ENCODE results near the gene RHOU. TPM values are rescaled to one million over a fixed set of nuclear protein-coding genes. Genes with fewer than 3 reads are reported as not detected.

Gene RHOU
- total and polyA plus RNA-seq, 2 donors, result 8.8 to 23.9 TPM

DNA sequence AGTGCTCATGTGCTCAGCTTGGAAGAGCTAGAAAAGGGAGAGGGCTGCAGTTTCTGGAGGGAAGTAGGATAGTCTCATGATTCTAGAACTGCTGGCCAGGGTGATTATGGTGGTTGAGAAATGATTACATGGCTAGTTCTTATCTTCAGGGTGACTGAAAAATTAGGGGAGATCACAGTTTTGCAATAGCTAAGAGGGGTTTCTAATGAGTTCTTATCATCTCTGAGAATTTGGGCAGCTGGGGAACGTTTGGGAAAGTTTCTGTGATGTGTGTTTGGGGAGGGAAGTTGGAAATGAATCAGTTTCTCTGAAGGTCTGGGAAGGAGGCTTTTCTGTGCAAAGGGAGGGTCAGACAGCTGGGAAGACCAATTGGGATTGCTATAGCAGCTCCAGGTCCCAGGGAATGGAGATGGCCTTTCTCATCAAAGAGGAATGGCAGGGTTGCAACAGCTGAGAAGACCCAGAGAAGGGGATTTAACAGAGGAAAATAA, 7.6 kb upstream of the RHOU start:
- no peaks in the 10 kb centered on the region for H3K27me3 ChIP-seq (ENCODE audit: control insufficient read depth in 2 of 2, insufficient read depth in 1 of 2, low read length in 1 of 2)
- no peak for DNase-seq (ENCODE audit: low read depth in 6 of 9, low spot score in 9 of 9)
- WGBS, result 77% methylated on average over 1 of the region's 1 CpG
- no peaks in the 10 kb centered on the region for H3K9me3 ChIP-seq (ENCODE audit: control insufficient read depth in 2 of 2, insufficient read depth in 1 of 2, low read length in 1 of 2)
- H3K4me1 ChIP-seq (ENCODE audit: control insufficient read depth in 2 of 2, insufficient read depth in 2 of 2, low read length in 2 of 2), result no peaks in the 10 kb centered on the region
- no peak overlapping the region for H3K27ac ChIP-seq (ENCODE audit: low read depth in 1 of 2, low read length in 1 of 2)
- H3K36me3 ChIP-seq (ENCODE audit: control insufficient read depth in 2 of 2, insufficient read depth in 2 of 2, low read length in 1 of 2), result no peaks in the 10 kb centered on the region
- H3K4me3 ChIP-seq (ENCODE audit: low read length in 2 of 2), result no peak overlapping the region

DNA sequence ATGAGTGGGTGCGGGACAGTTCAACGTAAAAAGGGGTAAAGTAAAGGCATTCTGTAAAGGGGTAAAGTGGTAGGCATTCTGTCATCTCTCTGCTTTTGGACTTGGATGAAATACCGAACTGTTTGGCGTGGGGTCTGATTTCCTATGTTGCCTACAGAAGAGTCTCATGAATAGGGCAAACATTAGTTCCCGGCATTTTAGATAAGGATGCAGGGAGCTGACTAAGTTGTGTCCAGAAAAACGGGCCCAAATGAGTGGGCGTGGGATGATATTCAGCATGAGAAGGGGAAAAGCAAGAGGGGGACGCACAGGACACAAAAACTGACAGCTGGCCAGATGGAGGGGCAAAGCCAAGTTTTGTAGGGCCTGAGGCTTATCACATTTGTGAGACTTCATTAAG, 2.9 kb upstream of the RHOU start:
- no peak overlapping the region for H3K27ac ChIP-seq (ENCODE audit: low read depth in 1 of 2, low read length in 1 of 2)
- H3K4me1 ChIP-seq (ENCODE audit: control insufficient read depth in 2 of 2, insufficient read depth in 2 of 2, low read length in 2 of 2), result peaks cover 10 to 15% of the 10 kb centered on the region in 2 donors
- DNase-seq (ENCODE audit: low read depth in 6 of 9, low spot score in 9 of 9), result no peak
- 97% methylated on average over 8 of the region's 8 CpGs for WGBS
- H3K36me3 ChIP-seq (ENCODE audit: control insufficient read depth in 2 of 2, insufficient read depth in 2 of 2, low read length in 1 of 2), result no peaks in the 10 kb centered on the region
- H3K27me3 ChIP-seq (ENCODE audit: control insufficient read depth in 2 of 2, insufficient read depth in 1 of 2, low read length in 1 of 2), result peaks cover 7 to 10% of the 10 kb centered on the region in 2 donors
- H3K9me3 ChIP-seq (ENCODE audit: control insufficient read depth in 2 of 2, insufficient read depth in 1 of 2, low read length in 1 of 2), result no peaks in the 10 kb centered on the region
- no peak overlapping the region for H3K4me3 ChIP-seq (ENCODE audit: low read length in 2 of 2)

DNA sequence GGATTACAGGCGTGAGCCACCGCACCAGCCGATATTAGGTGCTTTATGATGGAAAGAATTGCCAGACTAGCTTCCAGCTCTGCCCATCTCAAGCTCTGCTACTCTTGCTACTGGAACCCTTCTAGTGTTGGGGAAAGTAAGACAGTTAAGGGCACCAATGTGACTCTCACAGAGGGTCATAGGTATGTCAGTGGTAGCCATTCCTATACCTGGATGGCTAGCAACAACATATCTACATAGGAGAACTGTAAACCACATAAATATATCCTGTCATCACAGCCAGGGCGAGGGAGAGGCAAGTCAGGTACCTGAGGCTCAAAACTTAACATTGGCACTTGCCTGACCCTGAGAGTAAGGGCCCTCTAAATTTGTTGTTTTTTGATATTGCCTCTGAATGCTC, 1.7 kb upstream of the RHOU start:
- no peaks in the 10 kb centered on the region for H3K9me3 ChIP-seq (ENCODE audit: control insufficient read depth in 2 of 2, insufficient read depth in 1 of 2, low read length in 1 of 2)
- DNase-seq (ENCODE audit: low read depth in 6 of 9, low spot score in 9 of 9), result no peak

DNA sequence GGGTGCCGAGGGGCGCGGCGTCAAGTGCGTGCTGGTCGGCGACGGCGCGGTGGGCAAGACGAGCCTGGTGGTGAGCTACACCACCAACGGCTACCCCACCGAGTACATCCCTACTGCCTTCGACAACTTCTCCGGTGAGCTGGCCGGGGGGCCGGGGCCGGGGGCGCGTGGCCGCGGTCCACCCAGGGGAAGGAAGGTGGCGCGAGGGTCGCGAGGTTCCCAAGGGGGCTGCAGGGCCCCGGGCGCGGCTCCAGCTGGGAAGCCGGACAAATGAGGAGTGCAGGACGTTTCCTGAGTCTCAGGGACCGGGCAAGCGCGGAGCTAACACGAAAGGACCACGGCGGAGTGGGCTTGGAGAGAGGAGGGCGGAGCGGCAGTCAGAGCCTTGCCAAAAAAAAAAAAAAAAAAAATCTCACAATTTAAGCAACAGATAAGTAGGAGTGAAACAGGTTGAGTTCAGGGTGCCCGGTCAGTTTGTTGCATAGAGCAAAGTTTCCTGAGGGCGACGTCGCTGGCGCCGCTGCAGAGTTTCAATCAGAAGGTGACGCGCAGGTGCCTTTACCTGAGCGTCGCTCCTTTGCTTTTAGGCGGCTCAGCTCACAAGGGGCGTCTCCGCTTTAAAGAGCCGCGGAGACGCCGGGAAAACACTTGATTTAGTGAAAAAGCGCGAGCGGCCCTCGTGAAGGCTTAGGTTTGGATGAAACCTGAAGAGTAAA, 750 bp downstream of the RHOU start:
- Histone ChIP-seq H3K9me3 (ENCODE audit: control insufficient read depth in 2 of 2, insufficient read depth in 1 of 2, low read length in 1 of 2) (no peaks in the 10 kb centered on the region), H3K4me1 (ENCODE audit: control insufficient read depth in 2 of 2, insufficient read depth in 2 of 2, low read length in 2 of 2) (peaks cover 10 to 33% of the 10 kb centered on the region in 2 donors), H3K4me3 (ENCODE audit: low read length in 2 of 2) (peak overlapping the region; percentile 59 to 70), H3K27me3 (ENCODE audit: control insufficient read depth in 2 of 2, insufficient read depth in 1 of 2, low read length in 1 of 2) (peaks cover 7 to 10% of the 10 kb centered on the region in 2 donors), H3K36me3 (ENCODE audit: control insufficient read depth in 2 of 2, insufficient read depth in 2 of 2, low read length in 1 of 2) (peaks cover 0 to 12% of the 10 kb centered on the region in 2 donors), H3K27ac (ENCODE audit: low read depth in 1 of 2, low read length in 1 of 2) (peak overlapping the region; percentile 48 to 70)
- WGBS, result 5% methylated on average over 60 of the region's 60 CpGs
- peak in 5 of 9 donors; percentile 7 to 54 (median 35) for DNase-seq (ENCODE audit: low read depth in 6 of 9, low spot score in 9 of 9)

More for the DNA sequence above, 1.7 kb upstream of the RHOU start:
- Histone ChIP-seq H3K4me3 (ENCODE audit: low read length in 2 of 2) (no peak overlapping the region), H3K27me3 (ENCODE audit: control insufficient read depth in 2 of 2, insufficient read depth in 1 of 2, low read length in 1 of 2) (peaks cover 7 to 10% of the 10 kb centered on the region in 2 donors), H3K36me3 (ENCODE audit: control insufficient read depth in 2 of 2, insufficient read depth in 2 of 2, low read length in 1 of 2) (peaks cover 0 to 3% of the 10 kb centered on the region in 2 donors), H3K4me1 (ENCODE audit: control insufficient read depth in 2 of 2, insufficient read depth in 2 of 2, low read length in 2 of 2) (peaks cover 10 to 24% of the 10 kb centered on the region in 2 donors), H3K27ac (ENCODE audit: low read depth in 1 of 2, low read length in 1 of 2) (no peak overlapping the region)
- 98% methylated on average over 4 of the region's 4 CpGs for WGBS

DNA sequence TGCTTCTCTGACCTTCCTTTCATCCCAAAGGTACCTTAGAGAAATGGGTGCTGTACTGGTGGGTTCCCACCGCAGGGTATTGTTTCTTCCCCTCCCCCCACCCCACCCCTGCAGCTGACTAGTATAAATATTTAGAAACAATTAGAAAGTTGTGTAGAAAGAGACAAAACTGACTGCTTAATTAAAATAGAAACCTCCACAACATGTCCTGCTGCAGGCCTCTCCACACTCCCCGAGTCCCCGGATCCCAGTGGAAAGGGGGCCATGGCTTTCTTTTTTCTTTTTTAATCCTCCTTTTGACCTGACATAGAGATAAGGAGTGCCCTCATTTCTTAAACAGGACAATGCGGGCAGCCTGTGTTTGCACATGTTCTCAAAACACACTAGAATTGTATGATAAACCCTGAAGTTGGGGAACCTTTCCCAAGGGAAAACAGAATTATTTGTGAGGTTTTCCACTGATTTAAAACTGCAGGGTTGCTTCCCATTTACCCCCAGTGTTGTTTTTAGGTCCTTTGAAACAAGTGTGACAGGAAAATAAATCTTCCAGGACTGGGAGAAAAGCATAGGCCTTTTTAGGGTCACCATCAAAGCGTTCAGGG, 1.7 kb downstream of the RHOU start:
- H3K4me1 ChIP-seq (ENCODE audit: control insufficient read depth in 2 of 2, insufficient read depth in 2 of 2, low read length in 2 of 2), result peaks cover 10 to 33% of the 10 kb centered on the region in 2 donors
- 89% methylated on average over 5 of the region's 5 CpGs for WGBS
- DNase-seq (ENCODE audit: low read depth in 6 of 9, low spot score in 9 of 9), result peak in 1 of 9 donors; percentile 15

DNA sequence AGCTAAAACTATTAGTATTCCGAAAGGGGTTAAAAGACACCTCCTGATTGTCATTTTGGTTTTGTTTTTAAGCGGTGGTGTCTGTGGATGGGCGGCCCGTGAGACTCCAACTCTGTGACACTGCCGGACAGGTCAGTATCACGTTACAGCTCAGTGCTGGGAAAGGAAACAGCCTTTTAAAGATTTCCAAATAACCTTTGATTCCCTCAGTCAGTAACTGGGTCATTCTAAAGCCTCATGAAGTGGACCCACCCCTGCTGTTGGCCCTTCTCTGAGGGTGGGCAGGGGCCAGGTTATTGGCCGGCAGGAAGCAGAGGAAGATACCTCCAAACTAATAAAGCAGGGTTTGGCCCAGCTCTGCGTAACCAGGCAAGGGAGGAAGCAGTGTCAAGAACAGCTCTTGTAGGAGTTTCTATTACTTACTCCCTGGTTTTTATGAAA, 2.3 kb downstream of the RHOU start:
- peaks cover 7 to 10% of the 10 kb centered on the region in 2 donors for H3K27me3 ChIP-seq (ENCODE audit: control insufficient read depth in 2 of 2, insufficient read depth in 1 of 2, low read length in 1 of 2)
- H3K9me3 ChIP-seq (ENCODE audit: control insufficient read depth in 2 of 2, insufficient read depth in 1 of 2, low read length in 1 of 2), result no peaks in the 10 kb centered on the region
- WGBS, result 93% methylated on average over 8 of the region's 8 CpGs
- peaks cover 10 to 33% of the 10 kb centered on the region in 2 donors for H3K4me1 ChIP-seq (ENCODE audit: control insufficient read depth in 2 of 2, insufficient read depth in 2 of 2, low read length in 2 of 2)
- peaks cover 0 to 19% of the 10 kb centered on the region in 2 donors for H3K36me3 ChIP-seq (ENCODE audit: control insufficient read depth in 2 of 2, insufficient read depth in 2 of 2, low read length in 1 of 2)
- peak overlapping the region in 1 of 2 donors; percentile 36 for H3K27ac ChIP-seq (ENCODE audit: low read depth in 1 of 2, low read length in 1 of 2)
- no peak for DNase-seq (ENCODE audit: low read depth in 6 of 9, low spot score in 9 of 9)
- H3K4me3 ChIP-seq (ENCODE audit: low read length in 2 of 2), result peak overlapping the region; percentile 22 to 59

More for the DNA sequence above, 1.7 kb downstream of the RHOU start:
- Histone ChIP-seq H3K4me3 (ENCODE audit: low read length in 2 of 2) (peak overlapping the region; percentile 59 to 70), H3K27ac (ENCODE audit: low read depth in 1 of 2, low read length in 1 of 2) (peak overlapping the region in 1 of 2 donors; percentile 9), H3K36me3 (ENCODE audit: control insufficient read depth in 2 of 2, insufficient read depth in 2 of 2, low read length in 1 of 2) (peaks cover 0 to 13% of the 10 kb centered on the region in 2 donors), H3K9me3 (ENCODE audit: control insufficient read depth in 2 of 2, insufficient read depth in 1 of 2, low read length in 1 of 2) (no peaks in the 10 kb centered on the region), H3K27me3 (ENCODE audit: control insufficient read depth in 2 of 2, insufficient read depth in 1 of 2, low read length in 1 of 2) (peaks cover 7 to 10% of the 10 kb centered on the region in 2 donors)

DNA sequence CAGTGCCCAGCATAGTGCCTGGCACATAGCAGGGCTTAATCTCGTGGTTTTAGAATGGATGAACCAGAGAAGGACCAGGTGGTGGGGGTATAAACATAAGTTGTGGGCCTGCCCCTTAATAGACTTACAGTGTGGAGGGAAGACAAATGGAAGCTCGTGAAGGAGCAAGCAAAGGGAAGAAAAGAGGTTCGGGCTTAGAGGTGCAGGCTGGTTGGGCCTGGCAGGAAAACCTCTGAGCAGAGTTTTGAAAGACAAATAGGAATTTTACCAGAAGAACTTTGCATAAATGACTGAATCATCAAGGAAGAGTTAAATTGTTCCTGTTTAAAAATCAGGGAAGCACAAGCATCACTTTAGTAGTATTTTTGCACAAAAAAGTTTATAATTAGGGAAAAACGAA, 4.5 kb downstream of the RHOU start:
- 97% methylated on average over 4 of the region's 4 CpGs for WGBS
- DNase-seq (ENCODE audit: low read depth in 6 of 9, low spot score in 9 of 9), result no peak

DNA sequence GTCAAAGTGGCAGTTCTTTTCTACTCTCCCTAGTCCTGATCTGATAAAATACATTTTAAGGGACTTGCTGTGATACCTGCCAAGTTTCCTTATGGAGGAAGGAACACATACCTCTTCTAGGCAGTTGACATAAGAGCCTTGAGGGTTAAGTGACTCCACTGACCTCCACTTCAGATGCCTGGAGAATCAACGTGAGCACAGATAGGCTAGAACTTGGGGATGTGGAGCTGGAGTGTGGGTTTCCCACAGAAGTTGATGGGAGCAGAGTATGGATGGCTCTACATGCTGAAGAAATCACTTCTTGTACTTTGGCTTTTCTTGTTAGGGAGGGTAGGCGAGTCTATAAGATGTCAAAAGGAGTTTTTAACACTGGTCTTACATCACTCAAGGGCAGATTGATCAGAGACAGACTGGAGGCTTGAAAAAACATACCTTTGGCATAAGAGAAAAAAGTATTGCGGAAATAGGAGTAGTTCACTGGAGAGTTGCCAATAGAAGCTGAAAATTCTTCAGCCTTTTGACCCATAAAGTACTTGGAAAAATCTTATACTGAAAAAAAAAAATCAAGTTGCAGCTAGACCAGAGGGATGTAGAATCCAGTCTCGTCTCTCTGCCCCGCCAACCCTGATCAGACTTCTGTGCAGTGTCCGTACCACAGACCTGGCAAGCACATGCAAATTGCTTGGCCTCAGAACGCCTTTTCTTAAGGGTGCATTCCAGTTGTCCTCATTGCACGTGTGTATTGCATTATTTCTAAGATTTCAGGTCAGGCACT, 5.5 kb downstream of the RHOU start:
- Histone ChIP-seq H3K9me3 (ENCODE audit: control insufficient read depth in 2 of 2, insufficient read depth in 1 of 2, low read length in 1 of 2) (no peaks in the 10 kb centered on the region), H3K4me1 (ENCODE audit: control insufficient read depth in 2 of 2, insufficient read depth in 2 of 2, low read length in 2 of 2) (peaks cover 8 to 41% of the 10 kb centered on the region in 2 donors), H3K36me3 (ENCODE audit: control insufficient read depth in 2 of 2, insufficient read depth in 2 of 2, low read length in 1 of 2) (peaks cover 0 to 42% of the 10 kb centered on the region in 2 donors), H3K27me3 (ENCODE audit: control insufficient read depth in 2 of 2, insufficient read depth in 1 of 2, low read length in 1 of 2) (peaks cover 6 to 7% of the 10 kb centered on the region in 2 donors), H3K27ac (ENCODE audit: low read depth in 1 of 2, low read length in 1 of 2) (no peak overlapping the region), H3K4me3 (ENCODE audit: low read length in 2 of 2) (no peak overlapping the region)
- no peak for DNase-seq (ENCODE audit: low read depth in 6 of 9, low spot score in 9 of 9)
- whole genome bisulfite sequencing, result 91% methylated on average over 8 of the region's 8 CpGs

More for the DNA sequence above, 4.5 kb downstream of the RHOU start:
- Histone ChIP-seq H3K27ac (ENCODE audit: low read depth in 1 of 2, low read length in 1 of 2) (no peak overlapping the region), H3K9me3 (ENCODE audit: control insufficient read depth in 2 of 2, insufficient read depth in 1 of 2, low read length in 1 of 2) (no peaks in the 10 kb centered on the region), H3K36me3 (ENCODE audit: control insufficient read depth in 2 of 2, insufficient read depth in 2 of 2, low read length in 1 of 2) (peaks cover 0 to 39% of the 10 kb centered on the region in 2 donors), H3K27me3 (ENCODE audit: control insufficient read depth in 2 of 2, insufficient read depth in 1 of 2, low read length in 1 of 2) (peaks cover 7 to 8% of the 10 kb centered on the region in 2 donors), H3K4me3 (ENCODE audit: low read length in 2 of 2) (no peak overlapping the region), H3K4me1 (ENCODE audit: control insufficient read depth in 2 of 2, insufficient read depth in 2 of 2, low read length in 2 of 2) (peaks cover 8 to 36% of the 10 kb centered on the region in 2 donors)
